ENCODE measurements around the gene ACADM. TPM values are rescaled to one million over a fixed set of nuclear protein-coding genes. Genes with fewer than 3 reads are reported as not detected.

Gene ACADM
- polyA plus RNA-seq, 1 of the 3 experiments (the other 2 are of a cell fraction) = 18.6 TPM

DNA sequence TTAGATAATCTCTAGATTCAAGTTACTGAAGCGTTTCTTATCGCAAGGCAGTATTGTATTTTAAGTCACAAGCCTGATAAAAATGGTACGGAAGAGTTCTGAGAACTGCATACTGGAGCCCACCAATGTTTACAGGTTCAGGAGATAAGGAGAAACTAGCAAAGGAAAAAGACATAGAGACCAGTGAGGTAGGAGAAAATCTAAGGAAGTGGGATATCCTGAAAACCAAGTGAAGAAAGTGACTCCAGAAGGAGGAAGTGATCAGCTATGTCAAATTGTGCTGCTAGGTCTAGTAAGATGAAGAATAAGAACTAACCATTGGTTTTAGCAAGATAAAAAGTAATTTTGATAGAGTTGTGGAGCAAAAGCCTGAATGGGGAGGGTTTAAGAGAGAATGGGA lies 31.0 kb upstream of the ACADM start:
- H3K27ac ChIP-seq (ENCODE audit: low read depth in 2 of 2, low read length in 1 of 2) = no peak overlapping the region
- no peaks in the 10 kb centered on the region for H3K9me2 ChIP-seq
- POLR2A ChIA-PET = no interaction called here
- no peaks in the 10 kb centered on the region for H3K9me3 ChIP-seq
- H3K79me2 ChIP-seq (ENCODE audit: insufficient read depth) = no peaks in the 10 kb centered on the region
- CTCF ChIA-PET = no interaction called here
- no peak for DNase-seq
- no peaks in the 10 kb centered on the region for H3F3A ChIP-seq (replicated peaks; ENCODE audit: insufficient read depth)
- no peaks in the 10 kb centered on the region for H3K4me1 ChIP-seq (ENCODE audit: control insufficient read depth in 1 of 2, insufficient read depth in 2 of 2, low read depth in 1 of 2, low read length in 1 of 2)
- WGBS (ENCODE audit: low lambda C conversion rate) = 41% methylated on average over 3 of the region's 3 CpGs
- no peak overlapping the region for H3K4me3 ChIP-seq (ENCODE audit: low read depth in 2 of 2, low read length in 1 of 2)
- no peaks in the 10 kb centered on the region for H4K20me1 ChIP-seq (ENCODE audit: insufficient read depth)
- H3K27me3 ChIP-seq (ENCODE audit: insufficient read depth) = no peaks in the 10 kb centered on the region
- TF ChIP-seq SMC3 (IDR thresholded peaks at IDR 0.05; ENCODE audit: low read depth, low read length) (no peak), CTCF (IDR thresholded peaks at IDR 0.05) (no peak), YY1 (IDR thresholded peaks at IDR 0.05; ENCODE audit: low read depth) (no peak), POLR2AphosphoS5 (IDR thresholded peaks at IDR 0.05; ENCODE audit: low read depth, low read length) (no peak), MXI1 (IDR thresholded peaks at IDR 0.05; ENCODE audit: low read depth, low read length) (no peak), RXRA (IDR thresholded peaks at IDR 0.05; ENCODE audit: borderline replicate concordance, low read depth) (no peak), FOSL2 (IDR thresholded peaks at IDR 0.05; ENCODE audit: borderline replicate concordance, low read depth) (no peak), NRF1 (IDR thresholded peaks at IDR 0.05; ENCODE audit: low read depth, low read length) (no peak), SIN3A (IDR thresholded peaks at IDR 0.05; ENCODE audit: borderline replicate concordance, low read depth, low read length) (no peak), GABPA (IDR thresholded peaks at IDR 0.05; ENCODE audit: low read depth) (no peak), TEAD4 (IDR thresholded peaks at IDR 0.05; ENCODE audit: borderline replicate concordance, insufficient read depth) (no peak), CHD2 (IDR thresholded peaks at IDR 0.05; ENCODE audit: low read length, partially characterized antibody) (no peak), RFX5 (IDR thresholded peaks at IDR 0.05; ENCODE audit: low read length) (no peak), TCF12 (IDR thresholded peaks at IDR 0.05) (no peak), EP300 (IDR thresholded peaks at IDR 0.05; ENCODE audit: borderline replicate concordance in 1 of 2, low read depth in 1 of 2, low read length in 1 of 2) (no peak)
- TF ChIP-seq, protein P1, sequence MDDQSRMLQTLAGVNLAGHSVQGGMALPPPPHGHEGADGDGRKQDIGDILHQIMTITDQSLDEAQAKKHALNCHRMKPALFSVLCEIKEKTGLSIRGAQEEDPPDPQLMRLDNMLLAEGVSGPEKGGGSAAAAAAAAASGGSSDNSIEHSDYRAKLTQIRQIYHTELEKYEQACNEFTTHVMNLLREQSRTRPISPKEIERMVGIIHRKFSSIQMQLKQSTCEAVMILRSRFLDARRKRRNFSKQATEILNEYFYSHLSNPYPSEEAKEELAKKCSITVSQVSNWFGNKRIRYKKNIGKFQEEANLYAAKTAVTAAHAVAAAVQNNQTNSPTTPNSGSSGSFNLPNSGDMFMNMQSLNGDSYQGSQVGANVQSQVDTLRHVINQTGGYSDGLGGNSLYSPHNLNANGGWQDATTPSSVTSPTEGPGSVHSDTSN (IDR thresholded peaks at IDR 0.05) = no peak
- TF ChIP-seq, protein P2, sequence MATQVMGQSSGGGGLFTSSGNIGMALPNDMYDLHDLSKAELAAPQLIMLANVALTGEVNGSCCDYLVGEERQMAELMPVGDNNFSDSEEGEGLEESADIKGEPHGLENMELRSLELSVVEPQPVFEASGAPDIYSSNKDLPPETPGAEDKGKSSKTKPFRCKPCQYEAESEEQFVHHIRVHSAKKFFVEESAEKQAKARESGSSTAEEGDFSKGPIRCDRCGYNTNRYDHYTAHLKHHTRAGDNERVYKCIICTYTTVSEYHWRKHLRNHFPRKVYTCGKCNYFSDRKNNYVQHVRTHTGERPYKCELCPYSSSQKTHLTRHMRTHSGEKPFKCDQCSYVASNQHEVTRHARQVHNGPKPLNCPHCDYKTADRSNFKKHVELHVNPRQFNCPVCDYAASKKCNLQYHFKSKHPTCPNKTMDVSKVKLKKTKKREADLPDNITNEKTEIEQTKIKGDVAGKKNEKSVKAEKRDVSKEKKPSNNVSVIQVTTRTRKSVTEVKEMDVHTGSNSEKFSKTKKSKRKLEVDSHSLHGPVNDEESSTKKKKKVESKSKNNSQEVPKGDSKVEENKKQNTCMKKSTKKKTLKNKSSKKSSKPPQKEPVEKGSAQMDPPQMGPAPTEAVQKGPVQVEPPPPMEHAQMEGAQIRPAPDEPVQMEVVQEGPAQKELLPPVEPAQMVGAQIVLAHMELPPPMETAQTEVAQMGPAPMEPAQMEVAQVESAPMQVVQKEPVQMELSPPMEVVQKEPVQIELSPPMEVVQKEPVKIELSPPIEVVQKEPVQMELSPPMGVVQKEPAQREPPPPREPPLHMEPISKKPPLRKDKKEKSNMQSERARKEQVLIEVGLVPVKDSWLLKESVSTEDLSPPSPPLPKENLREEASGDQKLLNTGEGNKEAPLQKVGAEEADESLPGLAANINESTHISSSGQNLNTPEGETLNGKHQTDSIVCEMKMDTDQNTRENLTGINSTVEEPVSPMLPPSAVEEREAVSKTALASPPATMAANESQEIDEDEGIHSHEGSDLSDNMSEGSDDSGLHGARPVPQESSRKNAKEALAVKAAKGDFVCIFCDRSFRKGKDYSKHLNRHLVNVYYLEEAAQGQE (IDR thresholded peaks at IDR 0.05; ENCODE audit: low read depth, low read length) = no peak
- H2AFZ ChIP-seq (ENCODE audit: low read depth) = no peak overlapping the region
- H3K9ac ChIP-seq = no peak overlapping the region
- no peak overlapping the region for H3K4me2 ChIP-seq
- H3K36me3 ChIP-seq (replicated peaks in 1 of 2; ENCODE audit: control insufficient read depth in 1 of 2, insufficient read depth in 2 of 2, low read length in 1 of 2) = no peaks in the 10 kb centered on the region
